HG03025 (cell line): Measurements from ENCODE around the gene MYL5.
"Not testable (repeated sequence)": the region's sequence is repeated elsewhere in the genome, so short reads cannot be mapped to it uniquely, and the experiment has no call there.

Experiments used
- ATAC-seq: cut with Tn5 transposase; IDR thresholded peaks from one replicate; pipeline ENCODE4 v1.9.1; 2021; ENCODE audit warnings: mild to moderate bottlenecking, moderate library complexity; ENCODE audit not compliant: unreplicated experiment, low FRiP score

The MYL5 gene

DNA sequence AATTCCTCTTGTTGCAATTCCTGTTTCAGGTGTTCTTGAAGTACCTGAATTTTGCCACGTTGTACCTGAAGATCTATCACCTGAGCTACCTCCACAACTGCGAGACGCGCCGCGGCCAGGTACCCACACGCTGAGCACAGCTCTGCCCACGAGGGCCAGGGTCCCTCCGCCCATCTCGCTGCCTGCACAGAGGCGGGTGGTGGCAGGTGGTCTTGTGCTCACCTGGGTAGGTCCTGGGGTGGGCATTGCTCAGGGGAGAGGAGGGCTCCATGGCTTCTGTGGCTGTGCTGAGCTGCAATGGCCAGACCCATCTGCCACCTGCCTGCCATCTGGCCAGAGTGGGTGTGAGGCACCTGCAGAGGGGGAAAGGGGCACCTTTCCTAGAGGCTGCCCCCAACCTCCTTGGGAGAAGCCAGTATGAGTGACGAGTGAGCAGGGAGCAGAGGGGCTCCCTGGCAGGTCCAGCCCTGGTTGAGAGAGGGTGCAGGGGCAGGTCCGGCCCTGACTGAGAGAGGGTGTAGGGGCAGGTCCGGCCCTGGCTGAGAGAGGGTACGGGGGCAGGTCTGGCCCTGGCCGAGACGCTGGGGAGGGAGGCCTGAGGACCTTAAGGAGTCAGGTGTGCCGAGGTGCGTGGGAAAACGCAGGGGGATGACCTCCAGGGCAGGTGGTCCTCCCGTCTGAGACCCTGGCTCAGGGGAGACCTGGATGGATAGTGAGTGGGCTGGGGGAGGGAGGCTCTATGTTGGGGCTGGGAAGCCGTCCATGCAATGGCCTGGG lies 38.3 kb upstream of the MYL5 start:
- ATAC-seq: no peak

GRCh38 chr4:636628-637159 lies 37.6 kb upstream of the MYL5 start:
- no peak for ATAC-seq

GRCh38 chr4:637536-638280 lies 36.6 kb upstream of the MYL5 start:
- no peak for ATAC-seq

DNA sequence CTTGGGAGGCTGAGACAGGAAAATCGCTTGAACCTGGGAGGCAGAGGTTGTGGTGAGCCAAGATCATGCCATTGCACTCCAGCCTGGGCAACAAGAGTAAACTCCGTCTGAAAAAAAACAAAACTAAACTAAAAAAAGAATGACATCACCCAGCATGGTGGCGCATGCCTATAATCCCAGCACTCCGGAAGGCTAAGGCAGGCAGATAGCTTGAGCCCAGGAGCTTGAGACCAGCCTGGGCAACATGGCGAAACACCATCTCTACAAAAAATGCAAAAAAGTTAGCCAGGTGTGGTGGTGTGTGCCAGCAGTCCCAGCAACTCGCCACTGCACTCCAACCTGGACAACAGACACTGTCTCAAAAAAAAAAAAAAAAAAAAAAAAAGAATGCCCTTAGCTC lies 32.0 kb upstream of the MYL5 start:
- ATAC-seq: not testable (repeated sequence)

- ATAC-seq: no peak
Measured at GRCh38 chr4:646460-646859, 27.9 kb upstream of the MYL5 start.

DNA sequence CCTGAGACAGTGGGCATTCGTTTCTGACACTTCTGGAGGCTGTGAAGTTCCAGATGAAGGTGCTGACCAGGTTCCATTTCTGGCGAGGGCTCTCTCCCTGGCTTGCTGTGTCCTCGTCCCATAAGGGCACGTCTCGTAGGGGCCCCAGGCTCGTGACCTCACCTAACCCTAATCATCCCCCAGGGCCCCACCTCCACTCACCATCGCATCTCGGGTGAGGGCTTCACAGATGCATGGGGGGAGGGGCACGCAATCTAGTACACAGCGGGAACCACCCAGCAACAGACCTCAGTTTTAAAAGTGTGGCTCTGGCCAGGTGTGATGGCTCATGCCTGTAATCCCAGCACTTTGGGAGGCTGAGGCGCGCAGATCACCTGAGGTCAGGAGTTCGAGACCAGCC lies 26.9 kb upstream of the MYL5 start:
- no peak for ATAC-seq

DNA sequence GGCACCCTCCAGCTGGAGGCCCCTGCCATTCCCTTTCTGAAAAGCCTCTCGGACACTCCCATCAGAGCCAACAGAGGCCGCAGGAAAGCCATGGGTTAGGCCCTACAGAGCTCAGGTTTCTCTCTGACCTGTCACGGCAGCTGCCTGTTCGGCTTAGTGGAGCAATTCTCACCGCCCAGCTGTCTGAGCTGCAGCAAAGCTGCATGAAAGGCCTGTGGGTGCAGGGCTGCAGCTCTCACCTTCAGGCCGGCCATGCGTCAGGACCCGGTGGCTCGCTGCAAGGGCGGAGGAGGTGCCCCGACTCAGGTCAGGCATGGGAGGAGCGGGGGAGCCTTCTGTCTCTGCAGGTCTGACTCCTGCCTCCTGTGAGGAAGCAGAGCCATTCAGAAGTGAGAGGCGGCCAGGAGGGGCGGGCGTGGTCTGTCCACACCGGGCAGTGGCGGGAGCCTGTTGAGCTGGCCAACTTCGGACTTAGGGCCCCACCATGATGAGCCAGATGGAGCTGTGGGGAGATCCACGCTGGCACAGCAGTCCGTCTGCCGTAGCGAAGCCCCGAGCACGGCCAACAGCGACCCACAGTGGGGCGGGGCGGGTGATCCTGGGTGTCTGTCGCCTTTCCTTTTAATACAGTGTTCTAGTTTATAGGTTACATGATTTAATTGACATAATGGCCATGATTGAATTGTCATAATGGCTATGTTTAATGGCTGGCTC lies 25.6 kb upstream of the MYL5 start:
- no peak for ATAC-seq

DNA sequence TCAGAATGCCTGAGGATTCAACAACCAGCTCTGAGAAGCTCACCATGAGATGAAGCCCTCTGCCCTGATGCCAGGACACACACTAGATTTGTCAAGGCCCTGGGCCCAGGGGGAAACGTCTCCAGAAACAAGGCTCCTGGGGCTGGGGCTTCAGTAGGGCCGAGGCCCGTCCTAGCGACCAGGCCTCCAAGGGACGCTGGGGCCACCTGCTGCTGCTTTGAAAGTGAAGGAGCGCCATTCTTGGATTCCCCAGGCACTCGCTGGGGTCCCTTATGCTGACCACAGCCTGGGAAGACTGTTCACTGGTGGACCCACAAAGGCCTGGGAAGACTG lies 25.1 kb upstream of the MYL5 start:
- no peak for ATAC-seq

DNA sequence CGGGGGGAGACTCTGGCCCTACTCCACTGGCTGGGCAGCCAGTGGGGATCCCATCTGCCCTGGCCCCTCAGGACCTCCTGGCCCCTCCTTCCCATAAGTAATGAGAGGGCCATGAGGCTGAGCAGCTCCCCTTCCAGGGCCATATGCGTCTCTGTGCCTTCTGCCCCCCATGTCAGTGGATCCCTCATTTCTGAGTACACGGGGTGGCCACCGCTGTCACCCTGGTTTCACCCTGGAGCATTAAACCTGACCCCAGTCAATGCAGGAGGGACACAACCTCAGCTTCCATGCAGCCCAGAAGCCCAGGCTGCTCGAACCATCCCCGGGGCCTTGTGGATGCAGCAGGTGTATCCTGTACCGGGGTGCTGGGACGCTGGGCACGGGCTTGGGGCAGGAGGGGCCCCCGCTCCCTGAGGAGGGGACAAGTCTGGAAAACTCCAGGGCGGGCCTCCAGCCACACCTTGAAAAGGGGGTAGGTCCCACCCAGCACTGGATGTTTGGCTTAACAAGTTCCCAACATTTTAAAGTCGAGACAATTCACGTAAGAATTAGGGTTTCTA lies 24.5 kb upstream of the MYL5 start:
- no peak for ATAC-seq

GRCh38 chr4:650461-650860 lies 23.9 kb upstream of the MYL5 start:
- ATAC-seq: no peak

GRCh38 chr4:650951-651883 lies 23.1 kb upstream of the MYL5 start:
- no peak for ATAC-seq

- no peak for ATAC-seq
Measured at GRCh38 chr4:651884-652642, 22.3 kb upstream of the MYL5 start.

- no peak for ATAC-seq
Measured at GRCh38 chr4:653080-653821, 21.1 kb upstream of the MYL5 start.

- ATAC-seq: no peak
Measured at GRCh38 chr4:653831-654502, 20.4 kb upstream of the MYL5 start.

DNA sequence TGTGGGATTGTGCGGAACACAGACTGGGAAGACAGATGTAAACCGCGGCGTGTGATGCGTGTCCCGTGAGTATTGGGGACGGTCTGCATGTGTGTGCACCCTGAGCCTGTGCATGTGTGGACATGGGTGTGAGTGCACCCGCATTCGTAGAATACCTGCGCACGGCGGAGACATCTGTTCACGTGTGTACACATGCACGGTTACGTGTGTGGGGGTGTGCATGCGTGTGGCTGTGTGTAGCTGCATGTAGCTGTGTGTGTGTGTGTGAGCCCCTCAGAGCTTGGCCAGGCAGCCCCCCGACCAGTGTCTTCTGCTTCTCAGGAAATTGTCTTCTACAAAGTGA lies 19.9 kb upstream of the MYL5 start:
- ATAC-seq: no peak

DNA sequence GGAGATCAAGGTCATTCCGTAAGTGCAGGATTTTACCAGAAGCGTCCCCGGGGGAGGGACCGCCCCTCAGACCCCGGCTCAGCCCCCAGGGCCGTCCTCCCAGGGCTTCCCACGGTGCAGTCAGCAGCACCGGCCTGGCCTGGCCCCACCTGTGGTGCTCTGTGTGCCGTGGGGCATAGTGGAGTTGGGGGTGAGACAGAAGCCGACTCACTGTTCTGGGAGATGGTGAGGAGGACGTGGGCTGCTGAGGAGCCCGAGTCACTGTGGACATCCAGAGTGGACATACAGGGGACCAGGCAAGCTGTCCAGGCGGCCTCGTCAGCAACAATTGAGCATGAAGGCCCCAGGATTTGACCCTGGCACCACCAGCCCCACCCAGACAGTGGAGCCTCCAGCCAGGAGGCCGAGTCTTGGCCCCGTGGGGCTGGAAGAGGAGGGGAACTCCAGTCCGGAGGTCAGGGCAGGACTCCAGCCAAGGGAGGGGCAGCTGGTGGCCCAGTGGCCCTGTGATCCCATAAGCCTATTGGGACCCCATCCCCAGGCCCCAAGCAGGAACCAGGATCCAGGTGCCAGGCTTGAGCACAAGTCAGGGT lies 19.4 kb upstream of the MYL5 start:
- no peak for ATAC-seq

DNA sequence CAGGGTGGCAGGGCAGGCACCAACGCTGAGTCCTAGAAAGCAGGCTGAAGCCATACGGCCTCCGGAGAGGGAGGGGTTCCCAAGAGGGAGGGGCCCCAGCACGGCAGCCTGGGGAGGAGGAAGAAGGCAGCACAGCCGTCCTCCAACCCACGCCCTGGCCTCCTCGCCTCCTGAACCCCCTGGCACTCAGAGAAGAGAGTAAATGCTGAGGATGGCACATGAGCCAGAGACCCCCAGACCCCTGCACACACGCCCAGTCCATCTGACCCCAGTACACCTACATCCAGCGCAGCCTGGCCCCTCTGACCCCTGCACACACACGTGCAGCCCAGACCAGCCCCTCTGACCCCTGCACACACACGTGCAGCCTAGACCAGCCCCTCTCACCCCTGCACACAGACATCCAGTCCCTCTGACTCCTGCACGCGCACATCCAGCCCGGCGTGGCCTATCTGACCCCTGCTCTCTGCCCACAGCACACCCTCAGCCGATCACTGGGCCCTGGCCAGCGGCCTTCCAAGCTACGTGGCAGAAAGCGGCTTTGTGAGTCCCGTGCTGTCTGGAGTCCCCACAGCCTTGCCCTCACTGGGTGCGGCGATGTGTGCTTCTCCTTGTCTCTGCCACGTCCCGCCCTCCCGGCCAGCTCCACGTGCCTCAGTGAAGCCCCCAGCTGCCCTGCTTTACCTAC lies 18.7 kb upstream of the MYL5 start:
- ATAC-seq: no peak
